ENCODE data around the gene ABCB11. TPM values are rescaled to one million over a fixed set of nuclear protein-coding genes. Genes with fewer than 3 reads are reported as not detected.

The ABCB11 gene
- total RNA-seq, 1 experiment from 2014 or later, result 0.12 TPM

- no peak for TF ChIP-seq ZFX (IDR thresholded peaks at IDR 0.05)
Observed at GRCh38 chr2:169038338-169038757, 7.2 kb upstream of the ABCB11 start (continued).

- no peak for ATAC-seq
- POLR2A ChIA-PET, result no interaction called here
- CTCF ChIA-PET, result no interaction called here
Observed at GRCh38 chr2:169036736-169037440, 5.8 kb upstream of the ABCB11 start.

GRCh38 chr2:169035887-169036286 lies 4.8 kb upstream of the ABCB11 start:
- H3K9ac ChIP-seq (ENCODE audit: low read length), result no peak overlapping the region
- ChIA-PET CTCF (no interaction called here), RAD21 (ENCODE audit: low non-redundant PET in 1 of 2, low total read pairs in 2 of 2, uncharacterized antibody in 2 of 2, unreplicated experiment in 2 of 2) (no interaction called here), POLR2A (no interaction called here)
- DNase-seq (ENCODE audit: low read depth, low spot score), result no peak
- H4K20me1 ChIP-seq (ENCODE audit: insufficient read depth), result no peaks in the 10 kb centered on the region
- H2AFZ ChIP-seq (ENCODE audit: low read depth, low read length, poor library complexity, severe bottlenecking), result no peak overlapping the region
- H3K4me2 ChIP-seq (ENCODE audit: low read length), result no peak overlapping the region
- intact Hi-C loops (cut with micrococcal nuclease), result no loop called here
- no peaks in the 10 kb centered on the region for H3K79me2 ChIP-seq (ENCODE audit: insufficient read depth, low read length)
- no TSS peak for BruUV-seq (replicated peaks)
- no peak overlapping the region for H3K4me3 ChIP-seq (replicated peaks in 1 of 2; ENCODE audit: low read depth in 1 of 2, low read length in 2 of 2)
- no peak overlapping the region for H3K27ac ChIP-seq (ENCODE audit: low read depth, low read length)
- TF ChIP-seq SIN3A (IDR thresholded peaks at IDR 0.05; ENCODE audit: low read depth) (no peak), YY1 (IDR thresholded peaks at IDR 0.05; ENCODE audit: extremely low read depth, insufficient replicate concordance, low read depth, low read length) (no peak), ELF1 (IDR thresholded peaks at IDR 0.05; ENCODE audit: borderline replicate concordance, low read depth) (no peak)
- no peaks in the 10 kb centered on the region for H3K9me3 ChIP-seq (ENCODE audit: control insufficient read depth in 1 of 2, insufficient read depth in 1 of 2, low read depth in 1 of 2, low read length in 2 of 2)
- peaks cover 0 to 8% of the 10 kb centered on the region in 2 experiments; a peak in 1 of 4 replicates for H3K4me1 ChIP-seq (ENCODE audit: control insufficient read depth in 1 of 2, insufficient read depth in 2 of 2, low read length in 2 of 2)
- no peaks in the 10 kb centered on the region for H3K36me3 ChIP-seq (ENCODE audit: control insufficient read depth in 1 of 2, insufficient read depth in 2 of 2, low read length in 2 of 2)
- ATAC-seq, result no peak
- H3K9me2 ChIP-seq (ENCODE audit: insufficient read depth), result no peaks in the 10 kb centered on the region
- no peaks in the 10 kb centered on the region for H3K27me3 ChIP-seq (ENCODE audit: insufficient read depth, low read length)

More at GRCh38 chr2:169036736-169037440, 5.8 kb upstream of the ABCB11 start:
- Histone ChIP-seq H3K9ac (ENCODE audit: low read length) (no peak overlapping the region), H3K27me3 (ENCODE audit: insufficient read depth, low read length) (no peaks in the 10 kb centered on the region), H3K4me2 (ENCODE audit: low read length) (no peak overlapping the region), H4K20me1 (ENCODE audit: insufficient read depth) (no peaks in the 10 kb centered on the region), H3K9me2 (ENCODE audit: insufficient read depth) (no peaks in the 10 kb centered on the region), H3K4me1 (ENCODE audit: control insufficient read depth in 1 of 2, insufficient read depth in 2 of 2, low read length in 2 of 2) (peaks cover 0 to 8% of the 10 kb centered on the region in 2 experiments; a peak in 1 of 4 replicates), H3K4me3 (replicated peaks in 1 of 2; ENCODE audit: low read depth in 1 of 2, low read length in 2 of 2) (no peak overlapping the region), H3K79me2 (ENCODE audit: insufficient read depth, low read length) (no peaks in the 10 kb centered on the region), H3K9me3 (ENCODE audit: control insufficient read depth in 1 of 2, insufficient read depth in 1 of 2, low read depth in 1 of 2, low read length in 2 of 2) (no peaks in the 10 kb centered on the region), H3K36me3 (ENCODE audit: control insufficient read depth in 1 of 2, insufficient read depth in 2 of 2, low read length in 2 of 2) (no peaks in the 10 kb centered on the region), H2AFZ (ENCODE audit: low read depth, low read length, poor library complexity, severe bottlenecking) (no peak overlapping the region), H3K27ac (ENCODE audit: low read depth, low read length) (no peak overlapping the region)
- no TSS peak for BruUV-seq (replicated peaks)
- intact Hi-C loops (cut with micrococcal nuclease), result no loop called here
- TF ChIP-seq POLR2AphosphoS5 (IDR thresholded peaks at IDR 0.05; ENCODE audit: low read depth, low read length) (no peak), EZH2phosphoT487 (IDR thresholded peaks at IDR 0.05; ENCODE audit: borderline replicate concordance) (no peak), SP1 (IDR thresholded peaks at IDR 0.05; ENCODE audit: low read depth) (no peak), POLR2A (IDR thresholded peaks at IDR 0.05; ENCODE audit: borderline replicate concordance, extremely low read depth, insufficient read depth, insufficient read length) (no peak), ATF3 (IDR thresholded peaks at IDR 0.05) (no peak), FOSL1 (IDR thresholded peaks at IDR 0.05; ENCODE audit: low read depth) (no peak), SIN3A (IDR thresholded peaks at IDR 0.05; ENCODE audit: low read depth) (no peak)
- RAD21 ChIA-PET (ENCODE audit: low non-redundant PET in 1 of 2, low total read pairs in 2 of 2, uncharacterized antibody in 2 of 2, unreplicated experiment in 2 of 2), result no interaction called here
- no peak for DNase-seq (ENCODE audit: low read depth, low spot score)

Measured in HCT116 (cell line).